Astrocyte of the cerebellum (primary cell): ENCODE data around the gene ITGA8.
A peak's percentile ranks its signal among the peaks of the same experiment; 100 is the strongest.

ENCODE experiments used
- DNase-seq: peaks from one replicate; pipeline ENCODE4 v3.0.0-alpha.2; 2011; ENCODE audit warnings: low read depth
- H3K4me3 ChIP-seq: 2 replicates; pipeline ENCODE4 v1.5.1; 2011; ENCODE audit warnings: mild to moderate bottlenecking, low read depth, low read length, moderate library complexity
- CTCF ChIP-seq: IDR thresholded peaks from 2 replicates; pipeline ENCODE4 v1.5.1; 2012; ENCODE audit warnings: low read length, low read depth, moderate library complexity, mild to moderate bottlenecking; ENCODE audit errors: missing control alignments
- in situ Hi-C: cut with HindIII; loops from 2 replicates; pipeline ENCODE4 v1.10.0; 2017; ENCODE audit warnings: low sequenced_read_pairs

The ITGA8 gene

GRCh38 chr10:15469111-15469510 lies 250.6 kb downstream of the ITGA8 start:
- H3K4me3 ChIP-seq = no peak overlapping the region
- DNase-seq = peak; percentile 63
- TF ChIP-seq CTCF = no peak
- in situ Hi-C loops = no loop called here

- in situ Hi-C loops = no loop called here
- no peak for TF ChIP-seq CTCF
- no peak overlapping the region for H3K4me3 ChIP-seq
- no peak for DNase-seq
Observed at GRCh38 chr10:15464381-15464780, 255.3 kb downstream of the ITGA8 start.
